ENCODE data around the gene OSBPL5.

DNA sequence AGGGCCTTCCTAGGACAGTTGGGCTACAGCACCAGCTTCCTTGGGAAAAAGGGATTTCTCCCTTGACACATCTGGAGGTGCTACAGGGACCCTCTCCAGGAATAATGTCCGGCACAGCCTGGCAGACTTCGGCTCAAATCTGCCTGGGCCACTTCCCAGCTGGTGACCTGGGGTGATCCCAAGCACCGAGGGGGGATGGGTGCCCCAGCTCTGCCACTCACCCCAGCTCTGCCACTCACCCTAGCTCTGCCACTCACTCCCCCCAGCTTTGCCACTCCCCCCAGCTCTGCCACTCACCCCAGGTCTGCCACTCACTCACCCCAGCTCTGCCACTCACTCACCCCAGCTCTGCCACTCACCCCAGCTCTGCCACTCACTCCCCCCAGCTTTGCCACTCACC, 9.9 kb downstream of the OSBPL5 start:
- TF ChIP-seq CTCF (IDR thresholded peaks at IDR 0.05; ENCODE audit: low read depth, low read length) = no peak
- TF ChIP-seq EZH2phosphoT487 (IDR thresholded peaks at IDR 0.05; ENCODE audit: low read depth) = no peak
